ENCODE measurements around the gene SSBP2.
"Not testable (repeated sequence)": the region's sequence is repeated elsewhere in the genome, so short reads cannot be mapped to it uniquely, and the experiment has no call there.

Gene SSBP2

GRCh38 chr5:81424728-81425127, 326.2 kb downstream of the SSBP2 start:
- no peak for DNase-seq

DNA sequence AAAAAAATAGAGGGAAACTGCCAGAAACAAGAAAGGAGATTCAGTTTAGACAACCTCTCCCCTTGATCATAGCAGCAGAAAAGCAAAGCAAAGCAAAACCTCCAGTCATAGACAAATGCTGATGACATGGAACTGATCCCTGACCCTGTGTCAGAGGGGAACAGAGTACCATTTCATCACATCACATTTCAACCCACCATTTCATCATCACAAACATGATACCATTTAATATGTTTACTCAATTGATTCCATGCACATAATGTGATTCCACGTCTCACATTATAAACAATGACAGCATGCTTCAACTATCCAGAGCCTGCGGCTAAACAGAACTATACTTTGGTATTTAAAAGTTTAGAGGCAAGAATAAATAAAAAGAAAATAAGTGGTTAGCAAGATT, 328.2 kb downstream of the SSBP2 start:
- DNase-seq = no peak

GRCh38 chr5:81420039-81420667, 330.7 kb downstream of the SSBP2 start:
- DNase-seq = no peak

DNA sequence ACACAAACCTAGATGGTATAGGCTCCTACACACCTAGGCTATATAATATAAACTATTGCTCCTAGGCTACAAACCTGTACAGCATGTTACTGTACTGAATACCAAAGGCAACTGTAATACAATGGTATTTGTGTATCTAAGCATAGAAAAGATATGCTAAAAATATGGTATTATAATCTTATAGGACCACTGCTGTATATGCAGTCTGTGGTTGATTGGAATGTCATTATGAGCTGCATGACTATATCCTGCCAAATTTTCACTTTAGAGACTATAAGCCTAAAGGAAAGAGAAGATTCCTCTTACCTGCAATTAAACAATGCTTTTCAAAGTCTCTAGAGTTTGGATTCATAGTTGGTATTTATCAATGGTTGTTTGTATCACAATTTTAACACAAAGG, 332.3 kb downstream of the SSBP2 start:
- no peak for DNase-seq

DNA sequence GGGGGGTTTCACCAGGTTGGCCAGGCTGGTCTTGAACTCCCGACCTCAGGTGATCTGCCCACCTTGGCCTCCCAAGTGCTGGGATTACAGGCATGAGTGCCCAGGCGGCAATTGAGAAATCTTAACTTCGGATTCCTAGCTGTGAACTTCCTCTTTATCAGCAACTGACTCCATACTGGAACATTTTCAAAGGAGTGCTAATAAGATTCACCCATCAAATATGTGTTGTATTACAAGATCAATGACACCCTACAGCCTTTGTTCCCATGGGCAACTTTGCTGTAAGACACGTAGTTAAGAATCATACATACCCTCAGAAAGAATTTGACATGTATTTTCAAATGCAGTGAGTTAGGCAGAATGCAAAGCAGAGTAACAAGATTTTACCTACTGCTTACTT, 333.8 kb downstream of the SSBP2 start:
- DNase-seq = no peak

DNA sequence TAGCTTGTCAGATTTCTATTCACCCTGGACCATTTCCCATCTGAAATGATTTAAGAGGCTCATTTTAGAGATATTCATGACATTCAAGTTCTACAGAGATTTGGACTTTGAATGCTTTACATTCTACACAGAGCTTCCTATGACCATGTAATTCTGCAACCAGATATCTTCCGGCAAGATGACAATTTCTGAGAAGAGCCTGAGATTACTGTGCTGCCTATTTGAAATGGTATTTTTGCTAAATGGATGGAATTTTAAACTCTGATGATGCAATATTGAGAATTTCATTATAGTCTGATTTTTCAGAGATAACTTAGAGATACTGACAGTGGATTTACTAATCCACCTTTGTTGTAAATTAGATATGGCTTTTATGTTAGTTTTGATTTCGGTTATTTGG, 341.0 kb downstream of the SSBP2 start:
- no peak for DNase-seq

DNA sequence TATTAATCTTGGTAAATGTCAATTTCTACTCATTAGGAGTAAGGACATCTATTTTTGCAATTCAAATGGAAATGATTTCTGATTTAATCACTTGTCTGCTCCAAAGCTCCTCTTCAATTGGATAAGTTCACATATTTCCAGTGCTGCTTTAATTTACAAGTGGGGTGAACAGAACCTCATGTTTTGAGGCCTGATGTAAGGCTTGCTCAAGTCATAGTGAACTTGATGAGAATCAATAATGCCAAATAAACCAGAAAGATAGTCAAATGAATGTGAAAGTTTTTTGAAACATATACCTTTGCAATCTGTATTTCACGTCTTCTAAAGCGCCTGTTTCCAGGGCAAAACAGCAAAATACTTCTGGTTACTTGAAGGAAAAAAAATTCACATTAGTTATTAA, 341.5 kb downstream of the SSBP2 start:
- no peak for DNase-seq

GRCh38 chr5:81408496-81408895, 342.4 kb downstream of the SSBP2 start:
- DNase-seq = no peak

DNA sequence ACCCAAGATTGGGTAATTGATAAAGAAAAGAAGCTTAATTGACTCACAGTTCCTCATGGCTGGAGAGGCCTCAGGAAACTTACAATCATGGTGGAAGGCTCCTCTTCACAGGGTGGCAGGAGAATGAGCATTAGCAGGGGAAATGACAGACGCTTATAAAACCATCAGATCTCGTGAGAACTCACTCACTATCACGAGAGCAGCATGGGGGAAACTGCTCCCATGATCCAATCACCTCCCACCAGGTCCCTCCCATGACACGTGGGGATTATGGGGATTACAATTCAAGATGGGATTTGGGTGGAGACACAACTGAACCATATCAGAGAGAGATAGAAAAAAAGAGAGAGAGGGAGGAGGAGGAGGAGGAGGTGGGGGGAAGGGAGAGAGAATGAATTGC, 343.1 kb downstream of the SSBP2 start:
- not testable (repeated sequence) for DNase-seq

DNA sequence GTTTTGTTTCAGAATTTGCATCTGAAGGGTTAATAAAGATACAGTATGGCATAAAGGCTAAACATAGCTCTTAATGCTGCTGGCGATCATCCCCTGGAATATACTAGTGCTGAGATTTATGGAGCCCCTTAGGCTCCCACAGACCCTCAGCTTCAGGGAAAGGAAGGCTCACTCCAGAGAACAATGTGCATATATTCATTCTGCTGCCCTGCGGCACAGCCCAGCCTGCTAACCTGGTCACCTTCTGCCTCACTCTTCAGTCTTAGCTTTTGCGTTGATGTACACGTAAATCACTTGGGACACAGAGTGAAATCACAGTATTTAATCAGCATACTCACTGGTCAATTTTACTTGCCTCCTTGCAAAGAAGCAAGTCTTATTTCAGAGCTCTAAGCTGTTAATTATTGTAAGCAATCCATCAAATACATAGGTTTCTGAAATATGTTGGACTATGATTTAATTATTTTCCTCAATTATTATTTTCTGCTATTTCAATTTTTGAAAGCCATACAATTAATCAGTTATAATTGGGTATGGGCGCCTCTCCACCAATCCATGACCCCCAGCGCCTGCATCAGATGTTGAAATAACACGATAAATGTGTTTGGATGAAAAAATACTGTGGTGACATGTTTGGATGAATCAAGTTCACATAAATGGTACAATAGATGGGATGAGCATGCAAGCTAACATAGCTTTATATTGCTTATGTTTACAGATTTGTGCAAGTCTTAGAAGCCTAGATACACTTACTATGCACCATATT, 345.6 kb downstream of the SSBP2 start:
- DNase-seq = no peak

DNA sequence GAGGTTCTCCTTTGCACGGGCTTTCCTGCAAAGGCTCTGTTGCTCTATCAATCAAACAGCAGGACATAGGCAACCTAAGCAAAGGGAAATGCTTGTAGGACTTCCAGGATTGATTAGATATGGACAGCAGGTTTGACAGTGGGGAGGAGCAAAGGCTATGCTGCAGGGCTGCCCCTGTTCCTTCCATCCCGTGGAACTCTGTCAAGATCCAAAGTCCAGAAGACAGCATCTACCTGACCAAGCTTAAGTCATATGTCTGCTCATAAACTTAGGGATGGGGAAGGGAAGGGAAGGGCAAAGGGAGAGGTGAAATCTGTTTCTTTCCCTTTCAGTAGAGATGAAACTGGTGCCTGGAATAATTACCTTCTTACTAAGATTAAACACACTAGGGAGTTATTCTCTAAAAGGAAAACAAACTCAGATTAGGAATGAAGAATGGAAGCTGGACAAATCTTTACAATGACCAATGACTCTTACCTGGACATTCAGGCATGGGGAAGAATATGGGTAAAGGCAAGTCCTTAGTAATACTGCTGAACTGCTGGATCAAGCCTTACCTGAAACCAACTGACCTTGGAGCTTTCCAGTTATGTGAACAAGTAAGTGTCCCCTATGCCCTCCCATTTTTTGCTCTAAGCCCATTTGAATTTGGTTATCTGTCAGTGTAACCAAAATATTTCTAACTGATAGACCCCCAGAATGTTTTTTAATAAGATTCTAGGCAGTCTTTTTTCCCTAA, 348.5 kb downstream of the SSBP2 start:
- no peak for DNase-seq

DNA sequence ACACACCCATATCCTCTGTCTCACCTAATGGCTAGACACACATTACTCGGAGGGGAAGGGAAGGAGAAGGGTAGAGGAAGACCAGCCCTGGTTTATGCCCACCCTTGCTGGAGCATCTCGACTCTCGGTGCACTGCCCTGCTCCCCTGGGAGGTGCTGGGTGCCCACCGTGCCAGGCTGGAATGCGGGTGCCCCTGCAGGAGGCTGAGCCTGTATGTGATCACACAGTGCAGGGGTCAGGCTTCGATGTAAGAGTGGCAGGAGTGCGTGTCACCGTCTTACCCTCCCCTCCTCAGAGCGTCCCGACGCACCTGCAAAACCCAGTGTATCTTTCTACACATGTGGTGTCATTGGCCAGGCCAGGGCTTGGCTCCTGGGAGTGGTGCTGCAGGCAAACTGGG, 349.6 kb downstream of the SSBP2 start:
- DNase-seq = no peak

GRCh38 chr5:81400375-81400774, 350.5 kb downstream of the SSBP2 start:
- DNase-seq = no peak

DNA sequence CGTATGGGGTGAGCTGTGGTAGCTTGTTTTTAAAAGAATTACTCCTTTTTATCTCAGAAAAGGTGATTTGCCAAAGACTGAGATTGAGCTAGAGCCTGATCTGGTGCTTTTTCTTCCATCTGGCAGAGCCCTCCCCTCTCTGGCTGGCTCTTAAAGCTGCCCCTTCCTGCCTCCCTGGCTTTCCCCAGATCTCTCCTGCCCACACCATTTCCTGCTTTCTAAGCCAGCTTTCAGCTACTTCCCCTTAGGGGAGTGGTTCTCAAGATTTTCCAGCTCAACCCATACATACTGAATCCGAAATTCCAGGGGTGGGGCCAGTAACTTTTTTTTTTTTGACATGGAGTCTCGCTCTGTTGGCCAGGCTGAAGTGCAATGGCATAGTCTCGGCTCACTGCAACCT, 352.2 kb downstream of the SSBP2 start:
- DNase-seq = no peak

DNA sequence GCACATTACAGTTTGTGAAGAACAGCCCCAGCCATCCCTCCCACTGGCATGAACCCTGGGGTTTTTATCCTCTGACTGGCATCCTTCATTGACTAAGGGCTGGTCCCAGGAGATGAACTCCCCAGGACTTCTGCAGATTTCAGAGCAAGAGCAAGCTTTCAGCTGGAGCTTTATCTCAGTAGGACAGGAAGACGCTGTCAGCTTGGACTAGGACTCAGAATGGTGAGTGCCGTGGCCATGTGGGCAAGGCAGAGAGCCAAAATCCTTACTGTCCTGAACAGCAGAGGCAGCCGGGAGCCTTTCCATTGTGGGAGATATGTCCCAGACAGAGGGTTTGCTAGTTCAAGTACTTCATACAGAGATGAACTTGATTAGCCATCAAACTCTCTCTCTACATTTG, 353.7 kb downstream of the SSBP2 start:
- DNase-seq = no peak

DNA sequence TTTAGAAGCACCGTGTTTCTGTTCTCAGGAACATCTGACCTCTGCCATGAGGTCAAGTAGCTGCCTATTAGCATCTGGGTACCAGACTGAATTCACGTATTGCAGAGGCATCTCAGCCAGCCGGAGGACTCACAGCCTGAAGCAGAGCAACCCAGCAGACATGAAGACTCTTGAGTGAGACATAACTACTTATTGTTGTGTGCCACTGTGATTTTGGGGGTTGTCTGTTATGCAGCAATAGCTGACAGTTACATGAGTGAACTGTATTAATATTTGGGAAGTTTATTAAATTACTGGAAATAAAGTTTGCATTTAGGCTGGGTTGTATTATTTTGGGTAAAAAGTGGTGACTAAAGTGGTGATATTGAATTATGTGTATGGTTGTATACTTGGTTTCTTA, 355.6 kb downstream of the SSBP2 start:
- no peak for DNase-seq

DNA sequence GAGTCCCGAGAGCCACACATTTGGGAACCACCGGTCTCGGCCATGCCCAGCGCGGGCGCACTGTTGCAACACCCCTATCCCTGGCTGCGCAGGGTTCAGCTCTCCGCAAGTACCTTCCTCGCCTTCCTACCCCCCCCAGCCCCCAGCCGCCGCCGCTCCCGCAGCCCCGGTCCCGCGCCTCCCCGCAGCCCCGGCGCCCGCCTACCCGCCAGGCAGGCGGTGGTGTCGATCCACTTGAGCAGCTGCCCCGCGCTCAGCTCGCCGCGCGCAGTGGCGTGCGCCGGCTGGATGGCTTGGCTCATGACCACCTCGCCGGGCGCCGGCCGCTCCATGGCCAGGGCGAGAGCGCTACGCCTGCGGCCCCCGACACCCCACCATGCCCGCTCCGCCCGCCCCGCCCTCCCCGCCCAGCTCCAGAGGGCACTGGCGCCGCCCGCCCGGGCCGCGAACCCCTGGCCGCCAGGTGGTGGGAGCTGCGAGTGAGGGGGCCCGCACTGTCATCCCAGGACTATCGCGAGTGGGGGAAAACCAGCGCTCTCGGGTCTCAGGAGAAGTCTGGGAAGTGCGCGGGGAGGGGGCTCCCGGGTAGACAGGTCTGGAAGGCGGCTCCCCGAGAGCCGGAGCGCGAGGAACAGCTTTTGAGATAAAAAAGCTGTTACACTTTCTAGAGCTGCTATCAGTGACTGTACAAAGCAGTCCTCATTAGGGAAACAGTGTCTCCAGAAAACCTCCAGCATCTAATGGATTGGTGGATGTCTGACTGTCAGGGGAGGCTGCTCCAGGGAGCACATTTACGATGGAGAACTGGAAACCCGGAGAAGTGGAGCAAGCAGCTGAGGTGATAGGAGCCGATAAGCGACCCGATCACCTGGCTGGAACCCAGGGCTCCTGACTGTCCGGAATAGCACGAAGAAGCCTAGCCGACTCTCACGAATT, 356.8 kb downstream of the SSBP2 start, which contains the start of gene ACOT12:
ACOT12 (minus strand) TSS at position 352 of the 936 bp plus-strand sequence; CDS start at position 332, 20 bp downstream.
- DNase-seq = no peak

- DNase-seq = no peak
Observed at GRCh38 chr5:81393430-81393782, 357.5 kb downstream of the SSBP2 start.

DNA sequence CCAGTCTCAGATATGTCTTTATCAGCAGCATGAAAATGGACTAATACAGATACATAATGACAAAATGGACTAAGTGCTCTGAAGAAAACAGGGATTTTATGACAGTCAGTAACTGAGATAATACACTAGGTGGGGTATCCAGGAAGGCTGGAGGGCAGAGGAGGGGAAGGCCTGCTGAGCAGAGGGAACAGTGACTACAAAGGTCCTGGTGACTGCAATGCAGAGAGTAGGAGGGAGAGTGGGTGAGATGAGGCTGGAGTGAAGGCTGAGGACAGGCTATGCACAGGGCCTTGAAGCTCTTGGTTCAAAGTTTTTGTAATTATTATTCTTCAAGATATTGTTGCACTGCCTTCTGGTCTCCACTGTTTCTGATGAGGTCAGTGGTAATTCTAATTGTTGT, 361.9 kb downstream of the SSBP2 start:
- DNase-seq = no peak

DNA sequence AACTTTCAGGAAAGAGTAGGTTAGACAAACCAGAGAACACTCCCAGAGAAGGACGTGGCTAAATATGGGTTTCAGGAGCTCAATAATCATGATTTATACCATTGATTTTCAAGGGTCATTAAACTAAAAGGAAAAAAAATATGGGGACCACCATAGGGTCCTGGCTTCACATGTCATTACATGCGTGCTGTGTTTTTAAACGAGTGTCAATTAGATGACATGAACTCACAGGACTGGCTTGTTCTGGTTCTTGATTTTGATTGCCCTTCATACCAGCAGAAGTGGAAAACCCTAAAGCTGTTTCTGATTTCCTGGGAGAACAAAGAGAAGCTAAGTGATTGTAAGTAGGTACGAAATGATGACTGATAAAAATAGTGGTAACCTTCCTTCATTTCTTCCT, 362.7 kb downstream of the SSBP2 start:
- DNase-seq = no peak

- no peak for DNase-seq
Observed at GRCh38 chr5:81383867-81384266, 367.0 kb downstream of the SSBP2 start.

DNA sequence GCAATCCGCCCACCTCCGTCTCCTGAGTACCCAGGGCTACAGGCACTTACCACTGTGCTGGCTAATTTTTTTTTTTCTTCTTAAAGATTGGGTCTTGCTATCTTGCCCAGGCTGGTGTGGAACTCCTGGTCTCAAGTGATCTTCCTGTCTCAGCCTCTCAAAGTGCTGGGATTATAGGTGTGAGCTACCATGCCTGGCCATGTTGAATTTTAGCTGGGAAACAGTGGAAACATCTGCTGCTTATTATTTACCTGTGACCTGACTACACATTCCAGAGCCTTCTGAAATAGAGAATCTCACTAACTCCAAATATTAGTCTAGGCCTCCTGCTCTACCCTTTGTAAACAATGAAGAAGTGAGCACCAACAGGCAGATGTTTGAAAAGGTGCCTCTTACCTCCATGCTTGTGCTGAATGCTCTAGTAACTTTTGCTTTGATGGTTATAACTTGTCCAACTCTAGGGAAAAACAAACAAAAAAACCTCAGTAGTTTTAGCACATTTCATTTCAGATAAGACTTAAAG, 379.5 kb downstream of the SSBP2 start:
- DNase-seq = no peak

GRCh38 chr5:81370912-81371311, 380.0 kb downstream of the SSBP2 start:
- no peak for DNase-seq

Data from activated gamma-delta T cell (primary cell).